ENCODE measurements around the gene MUTYH. TPM values are rescaled to one million over a fixed set of nuclear protein-coding genes. Genes with fewer than 3 reads are reported as not detected.

Gene MUTYH
- total and polyA plus RNA-seq, 2 of the 8 experiments (the other 6 are each of a cell fraction or from before 2014, with no cell fraction given) = 51.9 to 65.7 TPM

DNA sequence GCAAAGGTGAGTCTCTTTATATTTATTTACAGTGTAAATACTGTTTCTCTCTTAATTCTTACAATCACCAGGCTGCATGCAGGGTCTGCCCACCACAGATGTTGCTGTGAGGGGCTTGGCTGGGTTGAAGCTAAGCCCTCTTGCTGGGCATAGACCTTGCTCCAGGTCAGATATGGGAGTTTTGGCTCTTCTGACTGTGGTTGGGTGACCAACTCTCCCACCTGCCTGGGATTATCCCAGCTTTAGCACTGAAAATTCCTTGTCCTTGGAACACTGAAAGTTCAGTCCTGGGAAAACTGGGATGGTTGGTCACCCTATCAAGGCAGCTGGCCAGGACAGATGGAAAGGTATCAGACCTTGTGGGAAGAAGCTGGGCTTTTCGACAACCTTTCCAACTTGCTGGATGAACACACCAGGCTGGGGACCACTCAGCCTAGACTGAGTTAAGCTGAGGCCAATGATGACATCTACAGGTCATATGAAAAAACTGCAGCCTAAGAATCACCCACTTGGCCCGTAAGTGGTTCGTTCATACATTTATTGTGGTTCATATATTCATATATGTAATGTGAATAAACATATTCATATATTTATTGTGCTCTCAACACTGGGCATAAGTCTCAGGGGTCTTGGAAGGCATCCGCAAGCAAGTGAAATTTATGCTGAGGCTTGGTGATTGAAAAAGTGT is 40.1 kb downstream of the MUTYH start:
- WGBS, 2 experiments (ENCODE audit: extremely low coverage in 1 of 2, insufficient coverage in 1 of 2, insufficient read length in 1 of 2, insufficient replicate concordance in 2 of 2, low coverage in 1 of 2, low lambda C conversion rate in 2 of 2, missing lambda C conversion rate in 1 of 2) = 52% methylated on average over 4 of the region's 4 CpGs; no CpG with 5 or more reads in 1 of the 2 experiments
- Histone ChIP-seq H3K18ac (ENCODE audit: extremely low read depth, low read length) (no peak overlapping the region), H3K9me3 (ENCODE audit: insufficient read depth in 2 of 2, low read depth in 1 of 2, low read length in 1 of 2) (no peaks in the 10 kb centered on the region), H3K36me3 (ENCODE audit: control insufficient read depth in 2 of 4, insufficient read depth in 4 of 4, low read length in 3 of 4) (no peaks in the 10 kb centered on the region), H2BK12ac (ENCODE audit: low read depth, low read length) (no peak overlapping the region; the same call in 1 of the 2 replicates), H3K4ac (replicated peaks; ENCODE audit: insufficient read length, low read depth, low read length) (no peak overlapping the region), H2AK5ac (ENCODE audit: low read depth, low read length) (no peak overlapping the region), H3K27me3 (replicated peaks in 1 of 4; ENCODE audit: control insufficient read depth in 3 of 4, extremely low read depth in 1 of 4, insufficient read depth in 3 of 4, low read length in 3 of 4) (no peaks in the 10 kb centered on the region), H3K23ac (ENCODE audit: insufficient read length) (no peak overlapping the region), H2AFZ (ENCODE audit: low read length) (no peak overlapping the region), H3K23me2 (ENCODE audit: low read depth, low read length) (peaks cover 2% of the 10 kb centered on the region), H4K8ac (ENCODE audit: extremely low read depth, insufficient read depth, low read length) (no peak overlapping the region), H4K91ac (replicated peaks; ENCODE audit: insufficient read length, low read length) (no peak overlapping the region), H2BK20ac (ENCODE audit: low read length) (no peak overlapping the region), H3K4me2 (ENCODE audit: insufficient read depth in 1 of 2, low read depth in 2 of 2, low read length in 2 of 2) (no peak overlapping the region), H4K5ac (ENCODE audit: insufficient read length, low read depth, low read length) (no peak overlapping the region), H2BK15ac (ENCODE audit: low read length) (0 out of 2 replicates have a peak overlapping the region, but pooled peaks have one; percentile 40), H2BK120ac (replicated peaks; ENCODE audit: low read depth, low read length) (no peak overlapping the region), H3K56ac (replicated peaks; ENCODE audit: insufficient read length, low read depth, low read length) (no peak overlapping the region), H3K4me3 (ENCODE audit: extremely low read depth in 1 of 4, insufficient read depth in 2 of 4, low read depth in 3 of 4, low read length in 4 of 4) (no peak overlapping the region), H3K27ac (ENCODE audit: low read depth, low read length) (no peak overlapping the region), H3K14ac (ENCODE audit: insufficient read length) (no peak overlapping the region), H4K20me1 (replicated peaks in 1 of 2; ENCODE audit: control insufficient read depth in 1 of 2, insufficient read depth in 2 of 2, low read length in 2 of 2) (no peaks in the 10 kb centered on the region), H3K79me1 (ENCODE audit: low read depth, low read length) (no peaks in the 10 kb centered on the region), H3K9ac (replicated peaks in 1 of 4; ENCODE audit: extremely low read depth in 1 of 4, low read depth in 3 of 4, low read length in 3 of 4) (no peak overlapping the region), H3K79me2 (ENCODE audit: control insufficient read depth in 1 of 2, insufficient read depth in 2 of 2, low read length in 2 of 2) (no peaks in the 10 kb centered on the region; a peak in 1 of 4 replicates), H3K4me1 (replicated peaks in 1 of 4; ENCODE audit: control insufficient read depth in 3 of 4, insufficient read depth in 4 of 4, low read length in 3 of 4) (peaks cover 6 to 13% (median 10%) of the 10 kb centered on the region in 4 experiments), H2BK5ac (ENCODE audit: low read depth, low read length) (no peak overlapping the region)
- ChIA-PET CTCF (ENCODE audit: partially characterized antibody) (interaction anchor here (0.5 to 19.1 kb wide), 43 partner anchors 8 to 734 kb away, joined by 3 to 424 read pairs (median 3); partner anchors contain the start of genes BEST4, HECTD3, HPDL and MUTYH), POLR2A (ENCODE audit: partially characterized antibody) (interaction anchor here (0.5 to 9.9 kb wide), 6 partner anchors 25 to 283 kb away, joined by 3 to 194 read pairs (median 4); partner anchors contain the start of genes HPDL, MUTYH and ZSWIM5)
- FAIRE-seq (peak; percentile 90), DNase-seq (ENCODE audit: low read depth in 1 of 2, low spot score in 2 of 2) (peak in 1 of 2 experiments; percentile 46)
- TF ChIP-seq RAD21 (IDR thresholded peaks at IDR 0.05 in 1 of 2, conservative IDR thresholded peaks at IDR 0.05 in 1 of 2; ENCODE audit: low read depth in 2 of 2, low read length in 2 of 2) (peak; percentile 93 to 95), EGR1 (IDR thresholded peaks at IDR 0.05; ENCODE audit: borderline replicate concordance, low read depth, low read length) (no peak), TAF1 (IDR thresholded peaks at IDR 0.05; ENCODE audit: low read depth, low read length) (no peak), ATF2 (IDR thresholded peaks at IDR 0.05; ENCODE audit: low read length) (no peak)
- TF ChIP-seq, protein P1, sequence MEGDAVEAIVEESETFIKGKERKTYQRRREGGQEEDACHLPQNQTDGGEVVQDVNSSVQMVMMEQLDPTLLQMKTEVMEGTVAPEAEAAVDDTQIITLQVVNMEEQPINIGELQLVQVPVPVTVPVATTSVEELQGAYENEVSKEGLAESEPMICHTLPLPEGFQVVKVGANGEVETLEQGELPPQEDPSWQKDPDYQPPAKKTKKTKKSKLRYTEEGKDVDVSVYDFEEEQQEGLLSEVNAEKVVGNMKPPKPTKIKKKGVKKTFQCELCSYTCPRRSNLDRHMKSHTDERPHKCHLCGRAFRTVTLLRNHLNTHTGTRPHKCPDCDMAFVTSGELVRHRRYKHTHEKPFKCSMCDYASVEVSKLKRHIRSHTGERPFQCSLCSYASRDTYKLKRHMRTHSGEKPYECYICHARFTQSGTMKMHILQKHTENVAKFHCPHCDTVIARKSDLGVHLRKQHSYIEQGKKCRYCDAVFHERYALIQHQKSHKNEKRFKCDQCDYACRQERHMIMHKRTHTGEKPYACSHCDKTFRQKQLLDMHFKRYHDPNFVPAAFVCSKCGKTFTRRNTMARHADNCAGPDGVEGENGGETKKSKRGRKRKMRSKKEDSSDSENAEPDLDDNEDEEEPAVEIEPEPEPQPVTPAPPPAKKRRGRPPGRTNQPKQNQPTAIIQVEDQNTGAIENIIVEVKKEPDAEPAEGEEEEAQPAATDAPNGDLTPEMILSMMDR (IDR thresholded peaks at IDR 0.05; ENCODE audit: control extremely low read depth in 1 of 3, insufficient read depth in 1 of 3, low read depth in 1 of 3, low read length in 3 of 3) = peak; percentile 12 to 85 (median 76)
